PC-3 (cell line): ENCODE measurements around the gene TEX11.

ENCODE experiments used
- CTCF ChIP-seq: fragments of 300-600 bp; sonication (generic); conservative IDR thresholded peaks from 2 replicates; pipeline ENCODE4 v1.5.1; 2017; ENCODE audit warnings: antibody characterized with exemption, low read depth, mild to moderate bottlenecking, low read length
- EZH2 ChIP-seq: fragments of 300-600 bp; sonication (generic); IDR thresholded peaks from one replicate; pipeline ENCODE4 v1.6.1; 2017; ENCODE audit warnings: antibody characterized with exemption, mild to moderate bottlenecking, low read length; ENCODE audit not compliant: unreplicated experiment
- EZH2phosphoT487 ChIP-seq: fragments of 300-600 bp; sonication (generic); IDR thresholded peaks from 2 replicates; pipeline ENCODE4 v1.6.1; 2018; ENCODE audit warnings: mild to moderate bottlenecking, antibody characterized with exemption, low read length, borderline replicate concordance

GRCh38 chrX:70921709-70922352, 13.3 kb upstream of the TEX11 start:
- TF ChIP-seq CTCF (no peak), EZH2 (no peak), EZH2phosphoT487 (no peak)
